Measurements from ENCODE around the gene SF3B3.

DNA sequence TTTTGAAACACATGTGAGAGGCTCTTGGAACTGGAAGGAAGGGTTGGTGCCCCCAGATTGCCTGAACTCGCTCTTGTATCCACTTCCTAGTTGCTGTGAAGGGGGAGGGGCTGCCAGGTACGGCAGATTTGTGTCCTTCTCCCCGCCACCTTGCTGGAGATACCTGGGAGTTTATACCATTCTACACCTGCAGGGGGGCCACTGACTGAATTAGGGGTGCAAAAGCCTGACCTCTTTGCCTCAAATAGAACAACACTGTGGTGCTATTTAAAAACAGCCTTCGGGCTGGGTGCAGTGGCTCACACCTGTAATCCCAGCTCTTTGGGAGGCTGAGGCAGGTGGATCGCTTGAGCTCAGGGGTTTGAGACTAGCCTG lies 87.6 kb downstream of the SF3B3 start:
- TF ChIP-seq POLR2A (IDR thresholded peaks at IDR 0.05): no peak
- no peak for TF ChIP-seq POLR2AphosphoS5 (IDR thresholded peaks at IDR 0.05; ENCODE audit: insufficient read depth in 1 of 2, low read depth in 1 of 2)
- TF ChIP-seq, protein P1, sequence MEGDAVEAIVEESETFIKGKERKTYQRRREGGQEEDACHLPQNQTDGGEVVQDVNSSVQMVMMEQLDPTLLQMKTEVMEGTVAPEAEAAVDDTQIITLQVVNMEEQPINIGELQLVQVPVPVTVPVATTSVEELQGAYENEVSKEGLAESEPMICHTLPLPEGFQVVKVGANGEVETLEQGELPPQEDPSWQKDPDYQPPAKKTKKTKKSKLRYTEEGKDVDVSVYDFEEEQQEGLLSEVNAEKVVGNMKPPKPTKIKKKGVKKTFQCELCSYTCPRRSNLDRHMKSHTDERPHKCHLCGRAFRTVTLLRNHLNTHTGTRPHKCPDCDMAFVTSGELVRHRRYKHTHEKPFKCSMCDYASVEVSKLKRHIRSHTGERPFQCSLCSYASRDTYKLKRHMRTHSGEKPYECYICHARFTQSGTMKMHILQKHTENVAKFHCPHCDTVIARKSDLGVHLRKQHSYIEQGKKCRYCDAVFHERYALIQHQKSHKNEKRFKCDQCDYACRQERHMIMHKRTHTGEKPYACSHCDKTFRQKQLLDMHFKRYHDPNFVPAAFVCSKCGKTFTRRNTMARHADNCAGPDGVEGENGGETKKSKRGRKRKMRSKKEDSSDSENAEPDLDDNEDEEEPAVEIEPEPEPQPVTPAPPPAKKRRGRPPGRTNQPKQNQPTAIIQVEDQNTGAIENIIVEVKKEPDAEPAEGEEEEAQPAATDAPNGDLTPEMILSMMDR (IDR thresholded peaks at IDR 0.05): no peak

Measured in vagina (tissue), 2 donors.